GM13976 (cell line): ENCODE measurements around the gene TUBGCP3.

Experiments
- DNase-seq: peaks from one replicate; pipeline ENCODE4 v3.0.0; 2012; ENCODE audit warnings: low spot score
- CTCF ChIP-seq: IDR thresholded peaks from 2 replicates; pipeline ENCODE4 v1.5.1; 2012; ENCODE audit warnings: borderline replicate concordance, mild to moderate bottlenecking; ENCODE audit not compliant: insufficient read depth; ENCODE audit errors: extremely low read depth, missing control alignments, control extremely low read depth
- in situ Hi-C: fragments of 300-500 bp; cut with MboI; formaldehyde crosslinking; loops from one replicate; pipeline ENCODE4 v1.12.0; 2022; ENCODE audit warnings: low sequenced_read_pairs, mixed read lengths, inconsistent platforms; ENCODE audit not compliant: unreplicated experiment

TUBGCP3 gene

GRCh38 chr13:112580211-112580610, 7.7 kb downstream of the TUBGCP3 start:
- in situ Hi-C loops, result no loop called here
- DNase-seq, result no peak
- TF ChIP-seq CTCF, result no peak

- DNase-seq, result no peak
- no peak for TF ChIP-seq CTCF
- in situ Hi-C loops, result no loop called here
These were observed 8.6 kb downstream of the TUBGCP3 start for GRCh38 chr13:112579310-112579843.

- in situ Hi-C loops, result no loop called here
- DNase-seq, result no peak
- no peak for TF ChIP-seq CTCF
These were observed 11.2 kb downstream of the TUBGCP3 start for GRCh38 chr13:112576768-112577167.

GRCh38 chr13:112576191-112576590, 11.8 kb downstream of the TUBGCP3 start:
- no peak for DNase-seq
- TF ChIP-seq CTCF, result no peak
- in situ Hi-C loops, result no loop called here

- no peak for DNase-seq
- in situ Hi-C loops, result no loop called here
- TF ChIP-seq CTCF, result no peak
These were observed 12.3 kb downstream of the TUBGCP3 start for GRCh38 chr13:112575675-112576074.

GRCh38 chr13:112574834-112575613, 12.9 kb downstream of the TUBGCP3 start:
- no peak for TF ChIP-seq CTCF
- in situ Hi-C loops, result no loop called here
- no peak for DNase-seq
